CD4-positive, alpha-beta memory T cell (primary cell): Measurements from ENCODE around the gene RIC8B. TPM values are rescaled to one million over a fixed set of nuclear protein-coding genes. Genes with fewer than 3 reads are reported as not detected.

ENCODE experiments used
- CTCF ChIA-PET: fragments of 350-600 bp; sonication (Branson Sonifier 250); formaldehyde crosslinking; loops from one replicate; lab custom pipeline; 2021; ENCODE audit warnings: inconsistent platforms; ENCODE audit not compliant: partially characterized antibody; lab: Charles Lee
- POLR2A ChIA-PET: fragments of 350-600 bp; sonication (Branson Sonifier 250); formaldehyde crosslinking; loops from one replicate; lab custom pipeline; 2021; ENCODE audit not compliant: partially characterized antibody; lab: Charles Lee
- DNase-seq, 5 donors: peaks; one replicate each; pipeline versions ENCODE4 v3.0.0 to v3.0.0-alpha.2; 2020 to 2022; ENCODE audit warnings: mixed read lengths in 1 of 5
- H3K27ac ChIP-seq: one replicate; pipeline ENCODE4 v1.7.0; 2013; ENCODE audit warnings: low read depth, low read length
- H3K27me3 ChIP-seq: 2 replicates; pipeline ENCODE4 v1.7.0; 2013; ENCODE audit warnings: mild to moderate bottlenecking, low read length, moderate library complexity; ENCODE audit not compliant: insufficient read depth
- H3K36me3 ChIP-seq: 2 replicates; pipeline ENCODE4 v1.7.0; 2013; ENCODE audit warnings: mild to moderate bottlenecking, low read length, moderate library complexity; ENCODE audit not compliant: insufficient read depth
- H3K4me1 ChIP-seq: 2 replicates; pipeline ENCODE4 v1.7.0; 2013; ENCODE audit warnings: mild to moderate bottlenecking, low read length, moderate library complexity; ENCODE audit not compliant: insufficient read depth
- H3K4me3 ChIP-seq, 2 donors: one replicate each; pipeline ENCODE4 v1.7.0; 2013; ENCODE audit warnings: low read length in 2 of 2, mild to moderate bottlenecking in 1 of 2
- H3K9me3 ChIP-seq, 2 donors: one replicate each; pipeline ENCODE4 v1.7.0; 2013; ENCODE audit warnings: low read length in 2 of 2, control low read depth in 1 of 2; ENCODE audit not compliant: control insufficient read depth in 1 of 2
- H3K27ac Mint-ChIP-seq, 7 donors: one replicate each; pipeline ENCODE4 v1.8.0; 2020 to 2021; ENCODE audit warnings: mixed read lengths in 7 of 7, mild to moderate bottlenecking in 6 of 7, inconsistent platforms in 3 of 7, moderate library complexity in 3 of 7
- H3K27me3 Mint-ChIP-seq, 2 donors: one replicate each; pipeline ENCODE4 v1.8.0; 2020 to 2021; ENCODE audit warnings: mixed read lengths in 2 of 2
- H3K36me3 Mint-ChIP-seq, 2 donors: one replicate each; pipeline ENCODE4 v1.8.0; 2020 to 2021; ENCODE audit warnings: mixed read lengths in 2 of 2, inconsistent platforms in 1 of 2, mild to moderate bottlenecking in 1 of 2
- H3K4me1 Mint-ChIP-seq, 4 donors: one replicate each; pipeline ENCODE4 v1.8.0; 2020 to 2021; ENCODE audit warnings: mixed read lengths in 4 of 4, mild to moderate bottlenecking in 1 of 4
- H3K4me3 Mint-ChIP-seq, 8 donors: one replicate each; pipeline ENCODE4 v1.8.0; 2020 to 2021; ENCODE audit warnings: mixed read lengths in 8 of 8, mild to moderate bottlenecking in 7 of 8, moderate library complexity in 6 of 8, inconsistent platforms in 3 of 8
- H3K9me3 Mint-ChIP-seq, 8 donors: one replicate each; pipeline ENCODE4 v1.8.0; 2020 to 2021; ENCODE audit warnings: mixed read lengths in 8 of 8, mild to moderate bottlenecking in 5 of 8, inconsistent platforms in 3 of 8, moderate library complexity in 1 of 8
- intact Hi-C: fragments of 100-400 bp; cut with micrococcal nuclease; formaldehyde crosslinking; loops from one replicate; pipeline ENCODE4 v1.15.1; 2023
- polyA plus RNA-seq, 2 donors: library from polyadenylated mRNA; unstranded; fragments of 300-500 nt; fragmentation: Illumina TruSeq; gene quantifications; one replicate each; pipeline ENCODE4 v1.2.3, GENCODE V29; 2021
- total RNA-seq, 2 experiments: library from RNA; stranded (reverse); gene quantifications; one replicate each; pipeline ENCODE4 v1.2.3, GENCODE V29; 2021

The RIC8B gene
- total and polyA plus RNA-seq, 4 experiments from 2014 or later: 8.4 to 25.0 (median 16.6) TPM

GRCh38 chr12:106736051-106736957 is 38.2 kb upstream of the RIC8B start:
- Histone ChIP-seq H3K27me3 (no peaks in the 10 kb centered on the region), H3K4me1 (no peaks in the 10 kb centered on the region), H3K4me3 (no peak overlapping the region), H3K27ac (no peak overlapping the region), H3K36me3 (no peaks in the 10 kb centered on the region), H3K9me3 (no peaks in the 10 kb centered on the region)
- Mint-ChIP-seq H3K36me3 (no peaks in the 10 kb centered on the region), H3K4me1 (peaks cover 1 to 14% (median 9%) of the 10 kb centered on the region in 4 donors), H3K4me3 (no peak overlapping the region), H3K27ac (peak overlapping the region in 1 of 7 donors; percentile 65), H3K9me3 (no peaks in the 10 kb centered on the region), H3K27me3 (no peaks in the 10 kb centered on the region)
- POLR2A ChIA-PET: interaction anchor here (1.1 to 1.5 kb wide), 2 partner anchors 11 to 105 kb away, joined by 3 read pairs; no protein-coding TSS in a partner anchor
- CTCF ChIA-PET: interaction anchor here (0.6 to 5.8 kb wide), 6 partner anchors 26 to 183 kb away, joined by 3 to 41 read pairs (median 3); no protein-coding TSS in a partner anchor
- DNase-seq: peak in 4 of 5 donors; percentile 25 to 40 (median 31)
- intact Hi-C loops: loop anchor here (1.0 to 5.0 kb wide), 3 partner anchors 36 to 184 kb away; partner anchors contain the start of gene RIC8B

- Histone ChIP-seq H3K27ac (no peak overlapping the region), H3K4me3 (no peak overlapping the region), H3K9me3 (no peaks in the 10 kb centered on the region), H3K4me1 (no peaks in the 10 kb centered on the region), H3K27me3 (no peaks in the 10 kb centered on the region), H3K36me3 (no peaks in the 10 kb centered on the region)
- Mint-ChIP-seq H3K27me3 (no peaks in the 10 kb centered on the region), H3K9me3 (no peaks in the 10 kb centered on the region), H3K4me1 (peaks cover 5 to 14% (median 9%) of the 10 kb centered on the region in 4 donors), H3K36me3 (no peaks in the 10 kb centered on the region), H3K27ac (no peak overlapping the region), H3K4me3 (no peak overlapping the region)
- POLR2A ChIA-PET: no interaction called here
- CTCF ChIA-PET: interaction anchor here (1.5 to 5.8 kb wide), 2 partner anchors 36 to 102 kb away, joined by 3 to 41 read pairs; no protein-coding TSS in a partner anchor
- intact Hi-C loops: loop anchor here (5.0 kb wide), 1 partner anchor 33 kb away; the partner anchor contains the start of gene RIC8B
- DNase-seq: no peak
These were observed 35.2 kb upstream of the RIC8B start for GRCh38 chr12:106739318-106739717.

GRCh38 chr12:106739815-106740530 is 34.5 kb upstream of the RIC8B start:
- H3K27ac Mint-ChIP-seq: no peak overlapping the region
- no peaks in the 10 kb centered on the region for H3K9me3 Mint-ChIP-seq
- H3K36me3 Mint-ChIP-seq: no peaks in the 10 kb centered on the region
- H3K27me3 Mint-ChIP-seq: no peaks in the 10 kb centered on the region
- H3K4me1 ChIP-seq: no peaks in the 10 kb centered on the region
- ChIA-PET POLR2A (no interaction called here), CTCF (interaction anchor here (1.5 to 5.8 kb wide), 2 partner anchors 36 to 101 kb away, joined by 3 to 41 read pairs; no protein-coding TSS in a partner anchor)
- no peak for DNase-seq
- no peaks in the 10 kb centered on the region for H3K27me3 ChIP-seq
- no peaks in the 10 kb centered on the region for H3K9me3 ChIP-seq
- intact Hi-C loops: loop anchor here (5.0 kb wide), 1 partner anchor 32 kb away; the partner anchor contains the start of gene RIC8B
- H3K4me3 Mint-ChIP-seq: no peak overlapping the region
- H3K27ac ChIP-seq: no peak overlapping the region
- no peak overlapping the region for H3K4me3 ChIP-seq
- peaks cover 5 to 14% (median 10%) of the 10 kb centered on the region in 4 donors for H3K4me1 Mint-ChIP-seq
- H3K36me3 ChIP-seq: no peaks in the 10 kb centered on the region

GRCh38 chr12:106740818-106741217 is 33.7 kb upstream of the RIC8B start:
- H3K27ac Mint-ChIP-seq: peak overlapping the region in 1 of 7 donors; percentile 33

GRCh38 chr12:106741247-106741646 is 33.2 kb upstream of the RIC8B start:
- ChIA-PET POLR2A (no interaction called here), CTCF (interaction anchor here (1.5 kb wide), 1 partner anchor 101 kb away, joined by 5 read pairs; no protein-coding TSS in a partner anchor)
- Mint-ChIP-seq H3K27me3 (peaks cover 0 to 1% of the 10 kb centered on the region in 2 donors), H3K36me3 (no peaks in the 10 kb centered on the region), H3K27ac (no peak overlapping the region), H3K4me1 (peaks cover 5 to 15% (median 11%) of the 10 kb centered on the region in 4 donors), H3K4me3 (no peak overlapping the region), H3K9me3 (no peaks in the 10 kb centered on the region)
- peaks cover under 1% of the 10 kb centered on the region for H3K4me1 ChIP-seq
- H3K27me3 ChIP-seq: no peaks in the 10 kb centered on the region
- DNase-seq: no peak
- H3K36me3 ChIP-seq: no peaks in the 10 kb centered on the region
- H3K27ac ChIP-seq: no peak overlapping the region
- H3K9me3 ChIP-seq: no peaks in the 10 kb centered on the region
- H3K4me3 ChIP-seq: no peak overlapping the region
- intact Hi-C loops: no loop called here

More at GRCh38 chr12:106740818-106741217, 33.7 kb upstream of the RIC8B start:
- Mint-ChIP-seq H3K27me3 (peaks cover 0 to 1% of the 10 kb centered on the region in 2 donors), H3K4me1 (peaks cover 5 to 18% (median 11%) of the 10 kb centered on the region in 4 donors), H3K36me3 (no peaks in the 10 kb centered on the region), H3K9me3 (no peaks in the 10 kb centered on the region), H3K4me3 (peak overlapping the region in 2 of 8 donors; percentile 5 to 32)
- DNase-seq: no peak
- POLR2A ChIA-PET: no interaction called here
- H3K4me3 ChIP-seq: no peak overlapping the region
- H3K27me3 ChIP-seq: no peaks in the 10 kb centered on the region
- intact Hi-C loops: no loop called here
- H3K27ac ChIP-seq: no peak overlapping the region
- H3K36me3 ChIP-seq: no peaks in the 10 kb centered on the region
- no peaks in the 10 kb centered on the region for H3K9me3 ChIP-seq
- H3K4me1 ChIP-seq: no peaks in the 10 kb centered on the region
- CTCF ChIA-PET: interaction anchor here (1.5 kb wide), 1 partner anchor 101 kb away, joined by 5 read pairs; no protein-coding TSS in a partner anchor

- Mint-ChIP-seq H3K27ac (peak overlapping the region in 1 of 7 donors; percentile 12), H3K27me3 (peaks cover 0 to 1% of the 10 kb centered on the region in 2 donors), H3K36me3 (no peaks in the 10 kb centered on the region), H3K4me3 (no peak overlapping the region), H3K9me3 (peaks cover 0 to 3% (median 0%) of the 10 kb centered on the region in 8 donors), H3K4me1 (peaks cover 18 to 28% (median 23%) of the 10 kb centered on the region in 4 donors)
- ChIA-PET CTCF (no interaction called here), POLR2A (no interaction called here)
- Histone ChIP-seq H3K36me3 (no peaks in the 10 kb centered on the region), H3K4me3 (no peak overlapping the region), H3K4me1 (peaks cover 21% of the 10 kb centered on the region), H3K9me3 (no peaks in the 10 kb centered on the region), H3K27me3 (no peaks in the 10 kb centered on the region), H3K27ac (no peak overlapping the region)
- no peak for DNase-seq
- intact Hi-C loops: no loop called here
These were observed 31.1 kb upstream of the RIC8B start for GRCh38 chr12:106743270-106743988.
